Epithelial cell of esophagus (primary cell): ENCODE data around the gene UXS1.
A peak's percentile ranks its signal among the peaks of the same experiment; 100 is the strongest.

Experiments
- DNase-seq: peaks from one replicate; pipeline ENCODE4 v3.0.0; 2010; ENCODE audit warnings: low read depth
- H3K4me3 ChIP-seq: 2 replicates; pipeline ENCODE4 v1.5.1; 2011; ENCODE audit warnings: mild to moderate bottlenecking, low read length, control low read depth
- TF ChIP-seq, protein P1 (sequence below): IDR thresholded peaks from 2 replicates; pipeline ENCODE4 v1.5.1; 2011; ENCODE audit warnings: low read depth, mild to moderate bottlenecking, low read length, control low read depth, inconsistent platforms; ENCODE audit not compliant: insufficient read depth; ENCODE audit errors: missing control alignments

The UXS1 gene

DNA sequence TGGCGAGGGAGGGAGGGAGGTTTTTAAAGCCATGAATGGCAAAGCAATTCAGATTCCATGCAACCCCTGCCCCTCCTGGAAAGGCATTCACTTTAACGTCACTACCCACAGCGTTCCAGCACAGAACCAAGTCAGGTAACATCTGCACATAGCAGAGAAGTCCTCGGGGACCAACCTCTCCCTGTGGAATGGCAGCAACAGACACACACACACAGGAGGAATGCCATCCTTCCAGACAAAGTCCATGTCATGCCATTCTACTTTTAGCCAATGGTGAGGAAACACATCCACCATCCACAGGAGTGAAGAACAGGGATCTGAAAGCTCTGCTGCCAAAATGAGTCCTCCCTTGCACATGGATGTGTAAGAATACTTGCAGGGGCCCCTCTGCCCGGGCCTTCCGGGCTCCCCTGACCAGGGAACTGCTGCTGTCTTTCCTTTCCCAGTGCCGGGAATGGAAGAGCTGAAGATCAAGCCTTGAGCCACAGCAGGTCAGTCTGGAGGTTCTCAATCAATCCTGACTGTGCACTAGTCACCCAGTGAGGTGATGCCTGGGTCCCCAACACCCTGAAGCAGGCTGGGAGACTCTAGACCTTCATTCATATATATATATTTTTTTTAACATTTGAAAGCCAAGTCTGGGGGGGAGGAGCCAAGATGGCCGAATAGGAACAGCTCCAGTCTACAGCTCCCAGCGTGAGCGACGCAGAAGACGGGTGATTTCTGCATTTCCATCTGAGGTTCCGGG, 63.7 kb downstream of the UXS1 start:
- DNase-seq, result peak; percentile 30
- TF ChIP-seq, protein P1, sequence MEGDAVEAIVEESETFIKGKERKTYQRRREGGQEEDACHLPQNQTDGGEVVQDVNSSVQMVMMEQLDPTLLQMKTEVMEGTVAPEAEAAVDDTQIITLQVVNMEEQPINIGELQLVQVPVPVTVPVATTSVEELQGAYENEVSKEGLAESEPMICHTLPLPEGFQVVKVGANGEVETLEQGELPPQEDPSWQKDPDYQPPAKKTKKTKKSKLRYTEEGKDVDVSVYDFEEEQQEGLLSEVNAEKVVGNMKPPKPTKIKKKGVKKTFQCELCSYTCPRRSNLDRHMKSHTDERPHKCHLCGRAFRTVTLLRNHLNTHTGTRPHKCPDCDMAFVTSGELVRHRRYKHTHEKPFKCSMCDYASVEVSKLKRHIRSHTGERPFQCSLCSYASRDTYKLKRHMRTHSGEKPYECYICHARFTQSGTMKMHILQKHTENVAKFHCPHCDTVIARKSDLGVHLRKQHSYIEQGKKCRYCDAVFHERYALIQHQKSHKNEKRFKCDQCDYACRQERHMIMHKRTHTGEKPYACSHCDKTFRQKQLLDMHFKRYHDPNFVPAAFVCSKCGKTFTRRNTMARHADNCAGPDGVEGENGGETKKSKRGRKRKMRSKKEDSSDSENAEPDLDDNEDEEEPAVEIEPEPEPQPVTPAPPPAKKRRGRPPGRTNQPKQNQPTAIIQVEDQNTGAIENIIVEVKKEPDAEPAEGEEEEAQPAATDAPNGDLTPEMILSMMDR, result no peak
- peak overlapping the region; percentile 37 for H3K4me3 ChIP-seq

DNA sequence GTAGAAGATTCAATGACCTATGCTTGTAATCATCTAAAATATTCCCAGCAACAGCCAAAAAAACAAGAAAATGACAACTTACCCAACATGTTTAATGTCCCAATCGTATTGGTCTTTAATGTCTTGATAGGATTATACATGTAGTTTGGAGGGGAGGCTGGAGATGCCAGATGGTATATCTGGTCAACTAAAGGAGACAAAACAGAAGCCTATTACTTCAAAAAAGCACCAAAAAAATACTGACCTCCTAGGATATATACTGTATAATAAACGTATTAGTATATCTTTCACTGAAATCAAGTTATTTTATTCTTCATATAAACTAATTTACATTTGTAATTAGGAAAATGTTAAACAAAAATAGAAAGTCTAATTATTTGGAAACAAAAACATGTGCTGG, 64.5 kb downstream of the UXS1 start:
- TF ChIP-seq, protein P1, result no peak
- H3K4me3 ChIP-seq, result no peak overlapping the region
- no peak for DNase-seq

DNA sequence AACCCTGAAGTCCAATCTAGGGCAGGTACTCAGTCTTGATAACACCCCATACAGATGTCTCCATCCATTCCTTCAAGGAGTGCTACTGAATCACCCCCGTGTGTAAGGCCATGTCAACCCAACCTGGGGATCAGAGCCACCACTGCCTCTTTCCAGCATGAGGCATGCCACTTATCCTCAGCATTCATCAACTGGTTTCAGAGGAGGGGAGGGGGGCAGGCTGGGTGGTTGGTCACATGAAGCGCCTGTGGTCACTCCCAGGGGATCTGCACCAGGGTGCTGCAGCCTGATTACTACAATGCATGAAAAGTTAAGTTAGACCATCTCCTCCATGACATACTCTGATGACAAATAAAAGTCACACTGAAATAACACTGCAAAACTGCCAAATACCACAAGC, 65.0 kb downstream of the UXS1 start:
- TF ChIP-seq, protein P1, result no peak
- no peak for DNase-seq
- H3K4me3 ChIP-seq, result no peak overlapping the region

DNA sequence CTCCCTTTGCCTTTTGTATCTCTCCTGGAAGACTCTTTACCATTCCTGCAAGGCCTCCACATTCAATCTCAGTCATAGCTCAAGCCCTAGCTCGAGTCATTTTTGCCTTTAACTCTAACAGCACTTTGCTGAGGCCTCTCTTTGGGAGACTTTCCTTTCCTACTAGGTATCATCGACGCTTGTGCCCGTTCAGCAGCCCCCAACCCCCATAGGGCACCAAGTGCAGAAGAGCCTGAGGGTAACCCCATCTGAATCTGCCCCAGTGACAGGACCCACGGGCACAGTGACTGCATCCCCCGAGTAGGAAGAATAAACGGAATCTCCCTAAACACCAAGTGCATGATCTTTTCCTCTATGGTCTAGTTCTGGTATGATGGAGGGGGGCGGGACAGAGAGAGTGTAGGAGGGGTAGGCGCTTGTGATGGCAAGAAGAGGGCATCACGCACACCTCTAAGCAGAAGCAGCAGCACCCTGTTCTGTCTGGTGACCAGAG, 66.3 kb downstream of the UXS1 start:
- no peak for DNase-seq
- H3K4me3 ChIP-seq, result no peak overlapping the region
- TF ChIP-seq, protein P1, result no peak

DNA sequence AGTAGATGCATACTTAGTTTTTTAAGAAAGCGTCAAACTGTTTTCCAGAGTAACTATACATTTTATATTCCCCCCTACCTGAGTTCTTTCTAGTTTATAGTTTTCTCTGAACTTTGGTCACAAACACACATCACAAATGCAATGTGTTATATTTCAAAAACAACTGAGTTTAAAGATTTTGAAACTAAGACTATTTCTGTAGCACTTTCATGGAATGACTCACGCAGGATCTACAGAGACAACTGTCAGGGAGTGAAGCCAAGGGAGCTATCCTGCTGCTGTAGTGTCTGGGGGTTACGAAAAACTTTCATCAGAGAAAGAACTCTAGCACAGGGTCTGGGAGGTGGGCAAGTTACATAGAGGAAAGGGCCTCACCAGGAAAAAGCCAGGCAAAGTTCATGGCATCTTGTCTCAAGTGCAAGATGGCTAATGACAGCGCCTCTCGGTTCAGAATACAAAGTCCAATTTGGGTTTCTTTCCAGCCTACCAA, 66.8 kb downstream of the UXS1 start:
- no peak for DNase-seq
- TF ChIP-seq, protein P1, result no peak
- no peak overlapping the region for H3K4me3 ChIP-seq

DNA sequence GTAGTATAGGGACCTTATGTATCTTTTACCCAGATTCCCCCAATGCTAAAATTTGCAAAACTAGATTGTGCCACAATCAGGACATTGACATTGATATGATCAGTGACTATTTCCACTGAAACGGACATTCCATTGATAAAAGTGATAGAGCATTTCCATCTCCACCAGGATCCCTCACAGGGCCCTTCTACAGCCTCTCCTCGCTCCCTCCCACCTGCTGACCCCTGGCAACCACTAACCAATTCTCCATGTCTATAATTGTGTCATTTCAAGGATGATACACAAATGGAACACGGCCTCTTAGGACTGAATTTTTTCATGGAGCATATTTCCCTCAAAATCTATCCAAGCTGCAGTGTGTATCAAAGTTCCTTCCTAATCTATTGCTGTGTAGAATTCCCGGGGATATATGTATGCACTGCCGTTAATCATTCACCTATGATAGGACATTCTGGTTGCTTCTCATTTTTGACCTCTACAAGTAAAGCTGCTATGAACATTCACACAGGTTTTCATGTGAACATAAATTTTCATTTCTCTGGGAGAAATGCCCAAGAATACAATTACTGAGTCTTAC, 67.3 kb downstream of the UXS1 start:
- TF ChIP-seq, protein P1, result no peak
- no peak overlapping the region for H3K4me3 ChIP-seq
- DNase-seq, result no peak
